ENCODE data around the gene CD55.

The CD55 gene

DNA sequence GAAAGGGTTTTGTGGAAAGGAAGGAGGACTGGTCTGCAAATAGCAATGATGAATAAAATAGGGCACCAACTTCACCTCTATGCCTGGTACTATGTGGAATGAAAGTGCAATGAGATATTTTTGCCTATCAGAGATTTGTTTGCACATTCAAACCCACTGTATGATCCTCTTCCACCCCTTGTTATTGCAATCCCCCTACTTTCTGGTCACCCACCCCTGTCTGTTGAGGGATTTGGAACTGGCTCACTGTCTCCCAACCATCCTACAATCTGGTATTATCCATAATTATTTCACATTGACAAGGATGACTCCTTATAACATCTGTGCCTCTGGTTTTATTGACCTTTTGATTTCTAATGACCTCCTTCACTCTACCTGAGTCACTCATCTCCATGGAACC lies 42.4 kb downstream of the CD55 start:
- Histone ChIP-seq H2BK120ac (ENCODE audit: insufficient read depth, low read length, poor library complexity) (no peak overlapping the region), H3K23ac (ENCODE audit: low read length) (no peak overlapping the region), H4K12ac (ENCODE audit: low read depth, low read length) (no peak overlapping the region), H3K79me2 (ENCODE audit: control insufficient read depth, insufficient read depth, low read length, poor library complexity) (no peaks in the 10 kb centered on the region), H3K18ac (ENCODE audit: low read length) (no peak overlapping the region), H3K9ac (ENCODE audit: low read length) (no peak overlapping the region), H2BK5ac (ENCODE audit: low read depth, low read length, poor library complexity) (no peak overlapping the region), H3K36me3 (ENCODE audit: control insufficient read depth in 1 of 2, insufficient read depth in 2 of 2, low read length in 2 of 2) (no peaks in the 10 kb centered on the region), H2AFZ (ENCODE audit: insufficient read depth, low read length, poor library complexity) (no peak overlapping the region), H3K9me3 (ENCODE audit: insufficient read depth, low read depth, low read length) (no peaks in the 10 kb centered on the region), H3K27me3 (ENCODE audit: insufficient read depth, low read length) (no peaks in the 10 kb centered on the region), H3K27ac (ENCODE audit: low read depth, low read length) (no peak overlapping the region), H3K4me1 (ENCODE audit: control insufficient read depth in 1 of 2, insufficient read depth in 2 of 2, low read length in 2 of 2) (no peaks in the 10 kb centered on the region), H2AK5ac (ENCODE audit: low read length) (no peak overlapping the region), H3K4me2 (ENCODE audit: low read length) (no peak overlapping the region), H3K14ac (ENCODE audit: low read length) (no peak overlapping the region), H3K4ac (ENCODE audit: low read depth, low read length) (no peak overlapping the region), H4K91ac (ENCODE audit: low read depth, low read length) (no peak overlapping the region), H4K8ac (ENCODE audit: low read depth, low read length) (no peak overlapping the region), H3K79me1 (ENCODE audit: low read length) (no peaks in the 10 kb centered on the region), H2BK12ac (ENCODE audit: low read length) (no peak overlapping the region), H3K4me3 (ENCODE audit: low read depth, low read length) (no peak overlapping the region)
- no peak for DNase-seq

DNA sequence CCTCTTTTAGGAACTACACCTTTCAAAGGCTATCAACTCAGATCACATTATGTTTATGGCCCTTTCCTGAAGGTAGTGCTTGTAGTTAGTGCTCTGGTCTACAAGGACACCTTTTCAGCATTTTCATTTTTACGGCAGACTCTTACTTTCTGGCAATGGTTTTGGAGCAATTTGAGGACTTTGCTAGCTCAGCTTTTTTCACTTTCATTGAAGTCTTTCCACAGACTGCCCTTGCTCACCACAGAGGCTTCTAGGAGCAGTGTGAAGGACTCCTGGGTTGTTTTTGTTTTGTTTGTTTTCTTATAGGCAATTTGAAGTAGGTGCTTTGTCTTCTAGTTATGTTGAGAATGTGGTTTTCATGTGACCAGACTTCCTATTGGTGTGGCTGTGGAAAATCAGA lies 43.1 kb downstream of the CD55 start:
- H2BK12ac ChIP-seq (ENCODE audit: low read length), result no peak overlapping the region
- no peak overlapping the region for H3K4me2 ChIP-seq (ENCODE audit: low read length)
- H3K79me2 ChIP-seq (ENCODE audit: control insufficient read depth, insufficient read depth, low read length, poor library complexity), result no peaks in the 10 kb centered on the region
- H3K18ac ChIP-seq (ENCODE audit: low read length), result no peak overlapping the region
- no CpG with 5 or more reads among the region's 1 CpG for WGBS (ENCODE audit: extremely low coverage, insufficient coverage, insufficient read length)
- H3K27me3 ChIP-seq (ENCODE audit: insufficient read depth, low read length), result no peaks in the 10 kb centered on the region
- no peak overlapping the region for H2AK5ac ChIP-seq (ENCODE audit: low read length)
- H3K4me1 ChIP-seq (ENCODE audit: control insufficient read depth in 1 of 2, insufficient read depth in 2 of 2, low read length in 2 of 2), result no peaks in the 10 kb centered on the region
- no peak overlapping the region for H3K23ac ChIP-seq (ENCODE audit: low read length)
- H2BK120ac ChIP-seq (ENCODE audit: insufficient read depth, low read length, poor library complexity), result no peak overlapping the region
- H4K12ac ChIP-seq (ENCODE audit: low read depth, low read length), result no peak overlapping the region
- no peak overlapping the region for H3K4ac ChIP-seq (ENCODE audit: low read depth, low read length)
- H3K79me1 ChIP-seq (ENCODE audit: low read length), result no peaks in the 10 kb centered on the region
- no peak overlapping the region for H3K27ac ChIP-seq (ENCODE audit: low read depth, low read length)
- H2AFZ ChIP-seq (ENCODE audit: insufficient read depth, low read length, poor library complexity), result no peak overlapping the region
- H4K91ac ChIP-seq (ENCODE audit: low read depth, low read length), result no peak overlapping the region
- no peak overlapping the region for H2BK5ac ChIP-seq (ENCODE audit: low read depth, low read length, poor library complexity)
- no peak overlapping the region for H4K8ac ChIP-seq (ENCODE audit: low read depth, low read length)
- H3K14ac ChIP-seq (ENCODE audit: low read length), result no peak overlapping the region
- H3K36me3 ChIP-seq (ENCODE audit: control insufficient read depth in 1 of 2, insufficient read depth in 2 of 2, low read length in 2 of 2), result no peaks in the 10 kb centered on the region
- no peak for DNase-seq
- H3K9ac ChIP-seq (ENCODE audit: low read length), result no peak overlapping the region
- no peak overlapping the region for H3K4me3 ChIP-seq (ENCODE audit: low read depth, low read length)
- no peaks in the 10 kb centered on the region for H3K9me3 ChIP-seq (ENCODE audit: insufficient read depth, low read depth, low read length)

DNA sequence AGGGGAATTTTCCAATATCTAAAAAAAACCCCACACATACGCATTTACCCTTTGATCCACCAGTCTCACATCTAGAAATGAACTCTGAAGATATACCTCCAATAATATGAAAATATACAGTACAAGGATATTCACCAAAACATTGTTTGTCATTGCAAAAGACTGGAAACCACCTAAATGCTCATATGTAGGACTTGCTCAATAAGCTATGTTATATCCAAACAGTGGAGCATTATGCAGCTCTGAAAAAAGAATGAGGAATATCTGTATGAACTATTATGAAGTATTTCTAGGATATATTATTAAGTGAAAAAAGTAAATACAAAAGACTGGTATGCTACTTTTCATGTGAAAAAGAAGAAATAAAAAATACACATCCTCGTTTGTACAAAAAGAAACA lies 43.6 kb downstream of the CD55 start:
- Histone ChIP-seq H3K4me1 (ENCODE audit: control insufficient read depth in 1 of 2, insufficient read depth in 2 of 2, low read length in 2 of 2) (no peaks in the 10 kb centered on the region), H3K4me3 (ENCODE audit: low read depth, low read length) (no peak overlapping the region), H3K4ac (ENCODE audit: low read depth, low read length) (no peak overlapping the region), H3K27me3 (ENCODE audit: insufficient read depth, low read length) (no peaks in the 10 kb centered on the region), H4K91ac (ENCODE audit: low read depth, low read length) (no peak overlapping the region), H2BK120ac (ENCODE audit: insufficient read depth, low read length, poor library complexity) (no peak overlapping the region), H4K8ac (ENCODE audit: low read depth, low read length) (no peak overlapping the region), H3K18ac (ENCODE audit: low read length) (no peak overlapping the region), H3K4me2 (ENCODE audit: low read length) (no peak overlapping the region), H2BK12ac (ENCODE audit: low read length) (no peak overlapping the region), H4K12ac (ENCODE audit: low read depth, low read length) (no peak overlapping the region), H3K79me1 (ENCODE audit: low read length) (no peaks in the 10 kb centered on the region), H3K14ac (ENCODE audit: low read length) (no peak overlapping the region), H3K27ac (ENCODE audit: low read depth, low read length) (no peak overlapping the region), H3K79me2 (ENCODE audit: control insufficient read depth, insufficient read depth, low read length, poor library complexity) (no peaks in the 10 kb centered on the region), H3K9me3 (ENCODE audit: insufficient read depth, low read depth, low read length) (no peaks in the 10 kb centered on the region), H2AFZ (ENCODE audit: insufficient read depth, low read length, poor library complexity) (no peak overlapping the region), H2AK5ac (ENCODE audit: low read length) (no peak overlapping the region), H3K36me3 (ENCODE audit: control insufficient read depth in 1 of 2, insufficient read depth in 2 of 2, low read length in 2 of 2) (no peaks in the 10 kb centered on the region), H2BK5ac (ENCODE audit: low read depth, low read length, poor library complexity) (no peak overlapping the region), H3K9ac (ENCODE audit: low read length) (no peak overlapping the region), H3K23ac (ENCODE audit: low read length) (no peak overlapping the region)
- WGBS (ENCODE audit: extremely low coverage, insufficient coverage, insufficient read length), result no CpG with 5 or more reads among the region's 2 CpGs
- DNase-seq, result peak in 1 of 2 donors; percentile 54

DNA sequence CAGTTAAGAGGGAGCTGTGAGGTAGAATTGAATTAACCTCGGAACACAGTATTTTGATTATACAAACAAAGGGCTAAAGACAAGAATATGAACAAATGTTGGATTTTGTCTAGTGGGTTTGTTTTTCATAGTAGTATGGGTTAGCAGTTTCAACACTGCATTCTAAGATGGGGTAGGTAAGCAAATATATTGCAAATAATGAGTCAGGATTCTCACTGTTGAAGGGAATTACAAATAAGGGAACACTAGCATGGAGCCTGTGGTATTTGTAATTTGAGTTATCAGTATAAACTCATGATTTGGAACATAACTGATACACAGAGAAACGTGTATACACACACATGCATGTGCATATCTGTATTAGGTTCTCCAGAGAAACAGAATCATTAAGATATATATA lies 44.5 kb downstream of the CD55 start:
- no peak overlapping the region for H3K4me2 ChIP-seq (ENCODE audit: low read length)
- H3K9me3 ChIP-seq (ENCODE audit: insufficient read depth, low read depth, low read length), result no peaks in the 10 kb centered on the region
- no peaks in the 10 kb centered on the region for H3K36me3 ChIP-seq (ENCODE audit: control insufficient read depth in 1 of 2, insufficient read depth in 2 of 2, low read length in 2 of 2)
- H2BK12ac ChIP-seq (ENCODE audit: low read length), result no peak overlapping the region
- no peaks in the 10 kb centered on the region for H3K79me1 ChIP-seq (ENCODE audit: low read length)
- H2BK5ac ChIP-seq (ENCODE audit: low read depth, low read length, poor library complexity), result no peak overlapping the region
- H4K12ac ChIP-seq (ENCODE audit: low read depth, low read length), result no peak overlapping the region
- DNase-seq, result no peak
- no peak overlapping the region for H2AFZ ChIP-seq (ENCODE audit: insufficient read depth, low read length, poor library complexity)
- H3K14ac ChIP-seq (ENCODE audit: low read length), result no peak overlapping the region
- H2AK5ac ChIP-seq (ENCODE audit: low read length), result no peak overlapping the region
- H3K4me3 ChIP-seq (ENCODE audit: low read depth, low read length), result no peak overlapping the region
- no peak overlapping the region for H3K4ac ChIP-seq (ENCODE audit: low read depth, low read length)
- no peaks in the 10 kb centered on the region for H3K4me1 ChIP-seq (ENCODE audit: control insufficient read depth in 1 of 2, insufficient read depth in 2 of 2, low read length in 2 of 2)
- H4K91ac ChIP-seq (ENCODE audit: low read depth, low read length), result no peak overlapping the region
- H3K18ac ChIP-seq (ENCODE audit: low read length), result no peak overlapping the region
- no peak overlapping the region for H4K8ac ChIP-seq (ENCODE audit: low read depth, low read length)
- H3K9ac ChIP-seq (ENCODE audit: low read length), result no peak overlapping the region
- no peaks in the 10 kb centered on the region for H3K79me2 ChIP-seq (ENCODE audit: control insufficient read depth, insufficient read depth, low read length, poor library complexity)
- H3K27me3 ChIP-seq (ENCODE audit: insufficient read depth, low read length), result no peaks in the 10 kb centered on the region
- no CpG with 5 or more reads among the region's 2 CpGs for WGBS (ENCODE audit: extremely low coverage, insufficient coverage, insufficient read length)
- no peak overlapping the region for H2BK120ac ChIP-seq (ENCODE audit: insufficient read depth, low read length, poor library complexity)
- H3K23ac ChIP-seq (ENCODE audit: low read length), result no peak overlapping the region
- no peak overlapping the region for H3K27ac ChIP-seq (ENCODE audit: low read depth, low read length)

DNA sequence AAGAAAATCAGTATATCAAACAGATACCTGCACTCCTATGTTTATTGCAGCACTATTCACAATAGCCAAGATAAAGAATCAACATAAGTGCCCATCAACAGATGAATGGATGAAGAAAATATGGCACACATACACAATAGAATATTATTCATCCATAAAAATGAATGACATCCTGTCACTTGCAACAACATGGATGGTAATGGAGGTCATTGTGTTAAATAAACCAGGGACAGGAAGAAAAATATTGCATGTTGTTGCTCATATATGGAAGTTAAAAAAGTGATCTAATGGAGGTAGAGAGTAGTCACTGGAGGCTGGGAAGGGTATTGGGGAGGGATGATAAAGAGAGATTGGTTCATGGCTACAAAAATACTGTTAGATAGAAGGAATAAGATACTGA lies 67.2 kb downstream of the CD55 start:
- H3K4me1 ChIP-seq (ENCODE audit: control insufficient read depth in 1 of 2, insufficient read depth in 2 of 2, low read length in 2 of 2), result peaks cover 0 to 1% of the 10 kb centered on the region in 2 experiments
- H4K8ac ChIP-seq (ENCODE audit: low read depth, low read length), result no peak overlapping the region
- no peak overlapping the region for H3K4me3 ChIP-seq (ENCODE audit: low read depth, low read length)
- no peak overlapping the region for H4K12ac ChIP-seq (ENCODE audit: low read depth, low read length)
- no peak overlapping the region for H2AK5ac ChIP-seq (ENCODE audit: low read length)
- H3K4ac ChIP-seq (ENCODE audit: low read depth, low read length), result no peak overlapping the region
- H3K4me2 ChIP-seq (ENCODE audit: low read length), result no peak overlapping the region
- H3K9me3 ChIP-seq (ENCODE audit: insufficient read depth, low read depth, low read length), result no peaks in the 10 kb centered on the region
- H3K9ac ChIP-seq (ENCODE audit: low read length), result no peak overlapping the region
- no peak for DNase-seq
- no peak overlapping the region for H2BK12ac ChIP-seq (ENCODE audit: low read length)
- no peaks in the 10 kb centered on the region for H3K27me3 ChIP-seq (ENCODE audit: insufficient read depth, low read length)
- no peaks in the 10 kb centered on the region for H3K79me2 ChIP-seq (ENCODE audit: control insufficient read depth, insufficient read depth, low read length, poor library complexity)
- no peak overlapping the region for H4K91ac ChIP-seq (ENCODE audit: low read depth, low read length)
- H3K14ac ChIP-seq (ENCODE audit: low read length), result no peak overlapping the region
- no peaks in the 10 kb centered on the region for H3K36me3 ChIP-seq (ENCODE audit: control insufficient read depth in 1 of 2, insufficient read depth in 2 of 2, low read length in 2 of 2)
- no peak overlapping the region for H3K18ac ChIP-seq (ENCODE audit: low read length)
- no peak overlapping the region for H3K23ac ChIP-seq (ENCODE audit: low read length)
- no peaks in the 10 kb centered on the region for H3K79me1 ChIP-seq (ENCODE audit: low read length)
- H2AFZ ChIP-seq (ENCODE audit: insufficient read depth, low read length, poor library complexity), result no peak overlapping the region
- no peak overlapping the region for H3K27ac ChIP-seq (ENCODE audit: low read depth, low read length)
- H2BK120ac ChIP-seq (ENCODE audit: insufficient read depth, low read length, poor library complexity), result no peak overlapping the region
- H2BK5ac ChIP-seq (ENCODE audit: low read depth, low read length, poor library complexity), result no peak overlapping the region
